ENCODE measurements around the gene OR10H5.
"Not testable (repeated sequence)": the region's sequence is repeated elsewhere in the genome, so short reads cannot be mapped to it uniquely, and the experiment has no call there.

The OR10H5 gene

GRCh38 chr19:15787611-15788155, at the start of gene OR10H5:
TSS of gene OR10H5 (plus strand) at chr19:15787661. CDS start at chr19:15794049, 6,388 bp downstream.
- no peak for DNase-seq

- DNase-seq, result no peak
These were observed 49.7 kb upstream of the OR10H5 start, which contains the start of gene OR10H3 for GRCh38 chr19:15737722-15738121. TSS of gene OR10H3 (plus strand) at chr19:15737985. CDS start at chr19:15741393, 3,408 bp downstream.

- no peak for DNase-seq
These were observed 46.7 kb upstream of the OR10H5 start for GRCh38 chr19:15740785-15741184.

- no peak for DNase-seq
These were observed 39.2 kb upstream of the OR10H5 start for GRCh38 chr19:15748239-15748638.

- no peak for DNase-seq
These were observed 29.1 kb upstream of the OR10H5 start for GRCh38 chr19:15758379-15758778.

- DNase-seq, result no peak
These were observed 27.4 kb upstream of the OR10H5 start for GRCh38 chr19:15759962-15760565.

GRCh38 chr19:15769586-15769985, 17.9 kb upstream of the OR10H5 start:
- DNase-seq, result no peak

GRCh38 chr19:15774159-15774558, 13.3 kb upstream of the OR10H5 start:
- DNase-seq, result not testable (repeated sequence)

- no peak for DNase-seq
These were observed 12.2 kb upstream of the OR10H5 start for GRCh38 chr19:15775249-15775648.

GRCh38 chr19:15776264-15776663, 11.2 kb upstream of the OR10H5 start:
- DNase-seq, result no peak

- DNase-seq, result no peak
These were observed 10.2 kb upstream of the OR10H5 start for GRCh38 chr19:15776991-15777970.

GRCh38 chr19:15779756-15780476, 7.5 kb upstream of the OR10H5 start:
- no peak for DNase-seq

- no peak for DNase-seq
These were observed 6.6 kb upstream of the OR10H5 start for GRCh38 chr19:15780610-15781418.

- DNase-seq, result no peak
These were observed 5.8 kb upstream of the OR10H5 start for GRCh38 chr19:15781661-15782060.

GRCh38 chr19:15782211-15782610, 5.2 kb upstream of the OR10H5 start:
- no peak for DNase-seq

- not testable (repeated sequence) for DNase-seq
These were observed 4.6 kb upstream of the OR10H5 start for GRCh38 chr19:15782896-15783295.

GRCh38 chr19:15788594-15789270, 1.3 kb downstream of the OR10H5 start:
- no peak for DNase-seq

- no peak for DNase-seq
These were observed 2.6 kb downstream of the OR10H5 start for GRCh38 chr19:15790096-15790495.

GRCh38 chr19:15794279-15794678, 6.8 kb downstream of the OR10H5 start:
- not testable (repeated sequence) for DNase-seq

- no peak for DNase-seq
These were observed 22.9 kb downstream of the OR10H5 start for GRCh38 chr19:15810335-15810734.

GRCh38 chr19:15811476-15811875, 24.0 kb downstream of the OR10H5 start:
- no peak for DNase-seq
